GM13977 (cell line): ENCODE measurements around the gene AUTS2.

Experiments used
- DNase-seq: peaks from one replicate; pipeline ENCODE4 v3.0.0; 2012; ENCODE audit warnings: low spot score
- CTCF ChIP-seq: IDR thresholded peaks from 2 replicates; pipeline ENCODE4 v1.5.1; 2012; ENCODE audit warnings: mild to moderate bottlenecking, control low read depth; ENCODE audit not compliant: insufficient read depth; ENCODE audit errors: extremely low read depth, missing control alignments
- in situ Hi-C: fragments of 300-500 bp; cut with MboI; formaldehyde crosslinking; loops from one replicate; pipeline ENCODE4 v1.12.0; 2022; ENCODE audit warnings: low sequenced_read_pairs, low pct_unique_long_range_greater_than_20kb, mixed read lengths, inconsistent platforms; ENCODE audit not compliant: unreplicated experiment

Gene AUTS2

DNA sequence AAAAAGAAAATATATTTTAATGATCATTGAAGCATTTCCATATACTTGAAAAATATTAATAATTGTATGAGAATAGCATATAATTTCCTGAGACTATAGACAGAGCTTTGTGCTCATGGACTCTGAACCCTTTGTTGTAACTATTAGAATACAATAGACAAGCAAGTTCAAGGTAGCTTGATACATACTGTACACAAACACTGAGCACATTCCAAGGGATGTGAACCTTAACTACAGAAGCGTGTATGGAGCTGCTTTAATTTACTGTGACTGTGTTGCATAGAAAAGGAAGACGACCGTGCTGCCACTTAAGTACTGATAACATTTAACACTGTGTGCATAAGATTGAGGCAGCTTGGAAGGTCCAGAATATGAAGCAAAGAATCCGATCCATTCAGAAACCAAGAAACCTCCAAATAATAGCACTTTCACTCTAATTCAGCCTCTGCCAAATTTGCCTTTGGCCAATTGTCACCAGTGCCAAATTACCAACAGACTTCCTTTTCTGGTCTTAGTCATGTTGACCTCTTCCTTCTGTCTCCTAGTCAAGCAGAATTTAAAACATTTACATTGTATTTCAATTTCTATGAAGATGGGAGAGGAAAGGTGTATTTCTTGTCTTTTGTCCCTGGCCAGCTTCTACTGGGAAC lies 967.6 kb downstream of the AUTS2 start:
- no peak for TF ChIP-seq CTCF
- no peak for DNase-seq
- in situ Hi-C loops = no loop called here

DNA sequence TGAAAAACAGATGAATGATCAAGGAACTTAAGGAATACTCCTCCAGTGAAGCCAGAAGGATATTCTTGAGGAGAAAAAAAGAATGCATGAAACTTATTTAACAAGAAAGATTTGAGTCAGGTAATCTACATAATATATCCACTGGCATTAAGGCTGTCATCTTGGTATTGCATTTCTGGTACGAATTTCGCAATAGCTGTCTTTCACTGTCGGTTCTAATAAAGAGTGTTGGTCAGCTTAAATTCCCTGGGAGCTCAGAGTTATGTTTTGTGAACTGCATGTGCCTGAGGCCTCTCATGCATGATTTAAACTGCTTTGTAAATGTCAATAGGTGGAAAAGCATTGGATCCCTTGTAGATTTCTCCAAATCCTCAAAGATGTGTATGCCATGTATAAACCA lies 968.4 kb downstream of the AUTS2 start:
- in situ Hi-C loops = no loop called here
- no peak for TF ChIP-seq CTCF
- no peak for DNase-seq

GRCh38 chr7:70568674-70569334 lies 970.5 kb downstream of the AUTS2 start:
- in situ Hi-C loops = no loop called here
- DNase-seq = no peak
- TF ChIP-seq CTCF = no peak

DNA sequence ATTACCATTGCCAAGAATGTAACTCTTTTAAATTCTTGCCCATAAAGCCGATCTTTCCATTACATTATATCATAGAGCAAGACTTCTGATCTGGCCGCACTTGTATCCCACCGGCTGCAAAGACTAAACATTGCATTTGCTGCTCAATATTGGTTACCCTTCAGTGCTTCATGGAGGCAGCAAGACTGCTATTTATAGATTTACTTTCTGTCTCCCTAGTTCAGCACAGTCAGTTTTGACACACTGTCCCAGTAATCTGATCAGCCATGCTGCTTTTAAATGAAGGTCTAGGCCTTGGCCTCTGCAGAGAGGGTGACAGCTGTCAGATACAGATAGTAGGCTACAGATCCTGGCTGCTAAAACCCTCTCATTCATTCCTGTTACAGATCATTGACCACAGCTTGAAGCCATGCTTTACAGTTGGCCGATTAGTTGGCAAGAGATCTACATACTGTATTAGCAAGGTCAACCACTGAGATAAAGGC lies 971.1 kb downstream of the AUTS2 start:
- in situ Hi-C loops = no loop called here
- no peak for TF ChIP-seq CTCF
- DNase-seq = no peak

GRCh38 chr7:70570029-70570428 lies 971.8 kb downstream of the AUTS2 start:
- TF ChIP-seq CTCF = no peak
- in situ Hi-C loops = no loop called here
- DNase-seq = no peak

DNA sequence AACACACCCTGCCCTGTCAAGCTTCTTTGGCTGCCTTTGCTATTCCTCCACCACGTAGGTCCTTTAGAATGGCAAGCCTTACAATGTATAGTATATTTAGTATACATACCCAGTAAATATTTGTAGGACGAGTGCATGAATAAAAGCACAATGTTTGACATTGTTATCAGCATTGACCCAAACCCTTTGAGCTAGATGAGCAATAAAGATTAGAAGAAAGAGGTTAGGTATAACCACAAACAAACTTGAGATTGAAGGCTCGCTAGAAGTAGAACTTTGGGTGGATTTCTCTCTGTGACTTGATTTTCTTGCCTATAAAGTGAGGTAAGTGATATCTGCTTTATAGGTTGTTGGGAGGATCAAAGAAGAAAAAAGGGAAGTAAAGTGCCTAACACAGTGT lies 972.7 kb downstream of the AUTS2 start:
- no peak for TF ChIP-seq CTCF
- in situ Hi-C loops = no loop called here
- no peak for DNase-seq
